Tibial nerve (tissue), 4 donors: ENCODE results near the gene DHX34. TPM values are rescaled to one million over a fixed set of nuclear protein-coding genes. Genes with fewer than 3 reads are reported as not detected.

ENCODE experiments used
- DNase-seq, 2 donors: peaks; one replicate each; pipeline ENCODE4 v3.0.0-alpha.2; 2019; ENCODE audit warnings: low spot score in 2 of 2
- H3K27ac ChIP-seq, 4 donors: fragments of 200-600 bp; sonication (generic) in 3 of 4; one replicate each; pipeline ENCODE4 v1.5.1; 2017 to 2019; ENCODE audit warnings: mild to moderate bottlenecking in 1 of 4
- H3K27me3 ChIP-seq, 2 donors: fragments of 200-600 bp; sonication (generic) in 1 of 2; one replicate each; pipeline versions ENCODE4 v1.5.1 to v1.6.0; 2017 to 2019
- H3K36me3 ChIP-seq, 3 donors: fragments of 200-600 bp; sonication (generic); one replicate each; pipeline ENCODE4 v1.5.1; 2018 to 2019
- H3K4me1 ChIP-seq, 4 donors: fragments of 200-600 bp; sonication (generic) in 3 of 4; one replicate each; pipeline ENCODE4 v1.5.1; 2017 to 2019
- H3K4me3 ChIP-seq, 4 donors: fragments of 200-600 bp; sonication (generic) in 3 of 4; one replicate each; pipeline ENCODE4 v1.5.1; 2017 to 2019; ENCODE audit warnings: mild to moderate bottlenecking in 1 of 4, moderate library complexity in 1 of 4
- H3K9me3 ChIP-seq, 4 donors: fragments of 200-600 bp; sonication (generic) in 3 of 4; one replicate each; pipeline ENCODE4 v1.5.1; 2017 to 2019
- EP300 ChIP-seq, 2 donors: sonication (generic); formaldehyde crosslinking; IDR thresholded peaks; one replicate each; pipeline ENCODE4 v1.6.1; 2017; ENCODE audit warnings: antibody characterized with exemption in 2 of 2, mild to moderate bottlenecking in 1 of 2
- POLR2A ChIP-seq, 2 donors: fragments of 450-650 bp; IDR thresholded peaks; one replicate each; pipeline ENCODE4 v1.6.1; 2017; ENCODE audit warnings: antibody characterized with exemption in 2 of 2, mild to moderate bottlenecking in 2 of 2, moderate library complexity in 2 of 2
- WGBS, 2 donors: methylation state at CpG; one replicate each; pipeline ENCODE4 v1.1.5; 2018; 5-methylcytosine and 5-hydroxymethylcytosine counted together
- total RNA-seq, 4 donors: library from RNA; depleted of rRNA; stranded (reverse); fragments of >200 nt; gene quantifications; one replicate each; pipeline ENCODE4 v1.1.0, GENCODE V29; 2016
- TF ChIP-seq, protein P1 (sequence below), 5 experiments: fragments of 200-600 bp in 3 of 5; fragments of 450-650 bp in 2 of 5; sonication (generic) in 3 of 5; IDR thresholded peaks; one replicate each; pipeline ENCODE4 v1.5.1; 2016 to 2019; ENCODE audit warnings: antibody characterized with exemption in 5 of 5, mild to moderate bottlenecking in 3 of 5, moderate library complexity in 2 of 5

Gene DHX34
- total RNA-seq, 4 donors from 2014 or later = 12.4 to 43.8 (median 13.9) TPM

DNA sequence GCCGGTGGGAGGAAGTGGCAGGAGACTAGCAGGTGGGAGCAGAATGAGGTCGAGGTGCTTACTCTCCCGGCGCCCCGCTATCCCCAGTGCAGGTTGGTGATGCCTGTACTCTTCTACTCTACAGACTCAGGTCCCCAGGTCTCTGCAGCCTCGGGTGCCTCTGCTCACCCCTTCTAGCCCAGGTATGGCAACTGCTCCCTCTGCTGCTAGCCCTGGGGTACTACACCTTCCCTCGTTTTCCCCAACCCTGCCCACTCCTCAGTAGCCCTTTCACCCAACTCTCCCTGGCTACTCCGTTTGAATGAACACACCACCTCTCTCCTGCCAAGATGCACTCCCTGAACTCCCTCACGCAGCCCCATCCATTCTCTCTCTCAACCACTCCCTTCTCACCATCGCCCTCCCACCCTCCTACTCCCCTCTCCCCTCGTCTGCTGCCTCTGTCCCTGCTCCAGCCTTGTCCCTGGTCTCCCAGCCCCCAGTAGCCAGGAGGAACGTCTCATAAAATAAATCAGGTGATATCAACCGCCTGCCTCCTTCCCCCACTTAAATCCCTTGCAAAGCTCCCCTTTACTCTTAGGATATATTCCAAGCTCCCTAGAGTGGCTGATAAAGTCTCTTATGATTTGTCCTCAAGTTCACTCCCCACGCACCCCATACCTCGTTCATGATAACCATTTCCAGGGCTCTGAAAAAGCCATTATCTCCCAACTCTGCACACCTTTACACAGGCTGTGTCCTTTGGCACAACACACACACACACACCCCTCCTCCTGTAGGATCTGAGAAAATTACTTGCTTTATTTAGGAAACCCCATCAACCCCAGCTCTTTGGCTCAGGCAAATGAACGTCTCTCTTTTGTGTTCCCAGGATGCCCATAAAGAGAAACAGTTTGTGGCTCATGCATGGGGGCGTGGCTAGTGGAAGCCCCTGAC is 78.4 kb downstream of the DHX34 start:
- Histone ChIP-seq H3K27me3 (peaks cover 0 to 83% of the 10 kb centered on the region in 2 donors), H3K27ac (no peak overlapping the region), H3K4me3 (no peak overlapping the region), H3K36me3 (no peaks in the 10 kb centered on the region), H3K4me1 (peaks cover 0 to 33% (median 13%) of the 10 kb centered on the region in 4 donors), H3K9me3 (no peaks in the 10 kb centered on the region)
- peak; percentile 22 to 41 for DNase-seq
- 5% methylated on average over 17 of the region's 17 CpGs for WGBS, 2 donors
- no peak for TF ChIP-seq EP300 (IDR thresholded peaks at IDR 0.05)
- TF ChIP-seq, protein P1, sequence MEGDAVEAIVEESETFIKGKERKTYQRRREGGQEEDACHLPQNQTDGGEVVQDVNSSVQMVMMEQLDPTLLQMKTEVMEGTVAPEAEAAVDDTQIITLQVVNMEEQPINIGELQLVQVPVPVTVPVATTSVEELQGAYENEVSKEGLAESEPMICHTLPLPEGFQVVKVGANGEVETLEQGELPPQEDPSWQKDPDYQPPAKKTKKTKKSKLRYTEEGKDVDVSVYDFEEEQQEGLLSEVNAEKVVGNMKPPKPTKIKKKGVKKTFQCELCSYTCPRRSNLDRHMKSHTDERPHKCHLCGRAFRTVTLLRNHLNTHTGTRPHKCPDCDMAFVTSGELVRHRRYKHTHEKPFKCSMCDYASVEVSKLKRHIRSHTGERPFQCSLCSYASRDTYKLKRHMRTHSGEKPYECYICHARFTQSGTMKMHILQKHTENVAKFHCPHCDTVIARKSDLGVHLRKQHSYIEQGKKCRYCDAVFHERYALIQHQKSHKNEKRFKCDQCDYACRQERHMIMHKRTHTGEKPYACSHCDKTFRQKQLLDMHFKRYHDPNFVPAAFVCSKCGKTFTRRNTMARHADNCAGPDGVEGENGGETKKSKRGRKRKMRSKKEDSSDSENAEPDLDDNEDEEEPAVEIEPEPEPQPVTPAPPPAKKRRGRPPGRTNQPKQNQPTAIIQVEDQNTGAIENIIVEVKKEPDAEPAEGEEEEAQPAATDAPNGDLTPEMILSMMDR (IDR thresholded peaks at IDR 0.05) = peak; percentile 71 to 85 (median 78)

DNA sequence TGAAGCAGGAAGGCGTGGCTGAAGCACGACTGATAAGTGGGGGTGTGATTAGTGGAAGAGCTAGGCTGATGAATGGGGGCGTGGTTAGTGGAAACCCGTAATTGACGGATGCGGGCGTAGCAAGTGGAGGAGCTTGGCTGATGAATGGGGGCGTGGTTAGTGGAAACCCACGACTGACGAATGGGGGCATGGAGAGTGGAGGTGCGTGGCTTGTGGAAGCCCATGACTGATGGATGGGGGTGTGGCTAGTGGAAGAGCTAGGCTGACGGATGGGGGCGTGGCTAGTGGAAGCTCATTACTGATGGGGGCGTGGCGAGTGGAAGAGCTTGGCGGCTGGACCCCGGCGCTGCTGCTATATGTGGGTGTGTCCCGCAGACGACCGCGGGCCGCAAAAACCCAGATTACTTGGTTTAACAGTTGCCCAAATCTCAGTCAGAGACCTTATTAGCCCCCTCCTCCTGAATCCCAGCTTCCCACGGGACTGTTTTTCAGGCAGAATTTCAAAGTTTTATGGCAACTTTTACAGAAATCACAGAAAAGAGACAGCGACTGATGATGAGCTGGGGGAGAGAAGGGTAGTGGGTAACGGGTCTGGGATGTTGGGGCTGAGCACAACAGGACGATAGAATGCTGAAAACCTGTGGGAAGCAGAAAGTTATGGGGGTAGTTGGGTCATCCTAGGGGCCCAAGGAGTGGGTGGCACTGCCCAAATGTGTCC is 79.2 kb downstream of the DHX34 start:
- H3K27ac ChIP-seq = no peak overlapping the region
- 1% methylated on average over 27 of the region's 27 CpGs for WGBS, 2 donors
- TF ChIP-seq, protein P1 (IDR thresholded peaks at IDR 0.05) = no peak
- TF ChIP-seq EP300 (IDR thresholded peaks at IDR 0.05) = no peak
- TF ChIP-seq POLR2A (IDR thresholded peaks at IDR 0.05) = no peak
- H3K36me3 ChIP-seq = no peaks in the 10 kb centered on the region
- no peaks in the 10 kb centered on the region for H3K9me3 ChIP-seq
- peaks cover 0 to 33% (median 13%) of the 10 kb centered on the region in 4 donors for H3K4me1 ChIP-seq
- H3K4me3 ChIP-seq = no peak overlapping the region
- H3K27me3 ChIP-seq = peaks cover 0 to 82% of the 10 kb centered on the region in 2 donors
- DNase-seq = peak; percentile 52 to 73

DNA sequence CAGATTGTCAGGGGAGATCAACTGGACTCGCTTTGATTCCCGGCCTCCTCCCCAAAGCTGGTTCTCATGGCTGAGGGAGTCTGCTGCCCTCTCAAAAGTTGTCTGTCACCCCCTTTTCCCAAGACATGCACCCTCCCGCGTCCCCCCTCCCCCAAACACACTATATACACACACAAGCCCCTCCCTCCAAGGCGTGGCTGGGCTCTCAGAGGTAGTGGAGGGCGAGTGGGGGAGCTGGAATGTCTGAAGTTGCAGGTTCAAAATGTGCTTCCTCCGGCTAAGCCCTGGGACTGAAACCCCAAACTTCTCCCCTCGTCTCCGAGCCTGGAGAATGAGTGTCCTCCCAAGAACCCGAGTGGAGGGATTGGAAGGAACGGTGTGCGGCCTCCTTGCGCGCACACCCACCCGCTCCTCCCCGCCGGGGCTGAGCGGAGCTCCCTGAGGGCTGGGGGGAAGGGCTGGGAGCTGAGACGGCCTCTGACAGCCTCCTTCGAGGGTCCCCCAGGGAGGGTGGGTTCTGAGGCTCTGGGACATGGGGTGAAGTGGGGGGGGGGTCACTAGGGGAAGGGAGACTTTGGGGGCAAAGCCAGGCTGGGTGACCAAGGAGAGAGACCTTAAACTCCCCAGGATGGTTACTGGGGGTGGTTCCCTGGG is 80.2 kb downstream of the DHX34 start:
- TF ChIP-seq POLR2A (IDR thresholded peaks at IDR 0.05) = no peak
- no peak for TF ChIP-seq EP300 (IDR thresholded peaks at IDR 0.05)
- TF ChIP-seq, protein P1 (IDR thresholded peaks at IDR 0.05) = no peak
- Histone ChIP-seq H3K36me3 (no peaks in the 10 kb centered on the region), H3K27me3 (peaks cover 0 to 82% of the 10 kb centered on the region in 2 donors), H3K4me1 (peaks cover 0 to 33% (median 13%) of the 10 kb centered on the region in 4 donors), H3K9me3 (no peaks in the 10 kb centered on the region), H3K27ac (no peak overlapping the region), H3K4me3 (no peak overlapping the region)
- WGBS, 2 donors = 22 to 24% methylated on average over 14 to 19 of the region's 20 CpGs
- no peak for DNase-seq

DNA sequence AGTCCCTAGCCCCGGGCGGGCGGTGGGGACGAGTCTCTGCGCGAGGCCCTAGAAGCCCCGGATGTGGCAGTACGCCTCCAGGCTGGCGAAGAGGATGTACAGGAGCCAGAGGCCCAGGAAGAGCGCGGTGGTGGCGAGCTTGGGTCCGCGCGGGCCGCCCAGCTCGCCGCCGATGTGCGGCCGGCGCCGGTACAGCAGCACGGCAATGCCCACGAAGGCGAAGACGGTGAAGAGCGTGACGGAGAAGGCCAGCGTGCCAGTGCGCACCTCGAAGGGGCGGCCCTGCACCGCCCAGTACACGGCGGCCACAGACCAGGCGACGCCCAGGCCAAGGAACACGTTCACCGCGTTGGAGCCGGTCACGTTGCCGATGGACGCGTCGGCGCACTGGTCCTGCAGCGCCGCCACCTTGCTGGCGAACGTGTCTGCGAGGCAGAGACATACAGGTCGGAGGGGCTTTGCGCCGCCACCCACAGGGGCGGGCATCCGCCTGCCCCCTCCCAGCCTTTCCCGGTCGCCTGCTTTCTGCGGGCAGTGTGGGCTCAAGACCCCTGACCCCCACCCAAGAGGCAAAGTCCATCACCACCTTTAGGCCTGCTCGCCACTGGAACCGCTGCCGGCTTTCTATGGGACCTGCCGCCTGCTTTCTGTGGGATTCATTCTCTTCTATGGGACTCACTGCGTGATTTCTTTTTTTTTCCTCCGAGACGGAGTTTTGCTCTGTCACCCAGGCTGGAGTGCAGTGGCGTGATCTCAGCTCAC is 81.1 kb downstream of the DHX34 start:
- 7 to 8% methylated on average over 33 to 58 of the region's 69 CpGs for WGBS, 2 donors
- Histone ChIP-seq H3K36me3 (no peaks in the 10 kb centered on the region), H3K9me3 (no peaks in the 10 kb centered on the region), H3K4me1 (peaks cover 0 to 33% (median 13%) of the 10 kb centered on the region in 4 donors), H3K27me3 (peaks cover 0 to 82% of the 10 kb centered on the region in 2 donors), H3K4me3 (peak overlapping the region in 2 of 4 donors; percentile 2 to 28), H3K27ac (no peak overlapping the region)
- TF ChIP-seq, protein P1 (IDR thresholded peaks at IDR 0.05) = peak in 4 of 5 experiments; percentile 13 to 69 (median 46)
- TF ChIP-seq EP300 (IDR thresholded peaks at IDR 0.05) (no peak), POLR2A (IDR thresholded peaks at IDR 0.05) (no peak)
- peak in 1 of 2 donors; percentile 23 for DNase-seq
